Liver (tissue), 3 donors: Measurements from ENCODE around the gene RPS14.

Source experiments
- ATF3 ChIP-seq: IDR thresholded peaks from 2 replicates; pipeline ENCODE4 v1.6.1; 2016; ENCODE audit warnings: antibody characterized with exemption
- CTCF ChIP-seq: fragments of 150-350 bp; IDR thresholded peaks from 2 replicates; pipeline ENCODE4 v1.5.1; 2017; ENCODE audit warnings: improper control_type of control experiment, low read depth, low read length; ENCODE audit not compliant: missing input control
- RXRA ChIP-seq, 2 donors: IDR thresholded peaks; 2 replicates each; pipeline ENCODE4 v1.6.1; 2017 to 2018; ENCODE audit warnings: antibody characterized with exemption in 2 of 2, mild to moderate bottlenecking in 1 of 2
- SP1 ChIP-seq: IDR thresholded peaks from 2 replicates; pipeline ENCODE4 v1.6.1; 2018; ENCODE audit warnings: antibody characterized with exemption, mild to moderate bottlenecking
- donor health status: healthy.
- donor health status: healthy.

- no peak for TF ChIP-seq CTCF
- no peak for TF ChIP-seq SP1
- no peak for TF ChIP-seq ATF3
- no peak for TF ChIP-seq RXRA (IDR thresholded peaks at IDR 0.05)
Observed at GRCh38 chr5:150457562-150458240, 8.2 kb upstream of the RPS14 start.
